ENCODE measurements around the gene HACL1.
A peak's percentile ranks its signal among the peaks of the same experiment; 100 is the strongest.
"Not testable (repeated sequence)": the region's sequence is repeated elsewhere in the genome, so short reads cannot be mapped to it uniquely, and the experiment has no call there.

Gene HACL1

DNA sequence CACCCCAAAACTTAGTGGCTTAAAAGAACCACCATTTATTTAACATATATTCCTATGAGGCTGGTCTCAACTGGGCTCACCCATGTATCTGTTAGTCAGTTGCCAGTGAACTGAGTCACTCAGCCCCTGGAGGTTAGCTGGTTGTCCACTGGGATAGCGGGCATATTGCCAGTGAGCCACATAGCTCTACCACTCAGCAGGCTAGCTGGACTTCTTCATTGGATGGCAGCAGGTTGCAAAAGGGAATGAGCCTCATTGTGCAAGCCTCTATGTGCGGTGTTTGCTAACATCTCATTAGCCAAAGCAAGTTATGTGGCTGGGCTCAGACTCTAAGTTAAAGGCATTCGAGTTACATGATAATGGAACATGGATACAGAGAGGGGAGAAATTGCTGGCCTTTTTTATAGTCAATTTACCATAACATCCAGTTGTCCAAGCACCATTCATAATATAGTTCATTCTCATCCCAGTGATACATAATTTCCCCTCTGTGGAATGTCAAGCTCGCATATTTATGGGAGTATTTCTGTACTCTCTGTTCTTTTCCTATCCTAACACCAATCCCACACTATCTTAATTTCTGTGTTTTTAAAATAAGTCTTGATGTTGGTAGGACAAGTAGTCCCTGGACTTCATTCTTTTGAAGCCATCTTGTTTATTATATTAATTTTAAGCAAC is 8.9 kb upstream of the HACL1 start:
- H3K27ac ChIP-seq (ENCODE audit: extremely low read depth, low read depth, low read length) = no peak overlapping the region
- H3K36me3 ChIP-seq (ENCODE audit: control insufficient read depth in 2 of 2, insufficient read depth in 1 of 2, low read length in 2 of 2) = no peaks in the 10 kb centered on the region
- TF ChIP-seq, protein P1, sequence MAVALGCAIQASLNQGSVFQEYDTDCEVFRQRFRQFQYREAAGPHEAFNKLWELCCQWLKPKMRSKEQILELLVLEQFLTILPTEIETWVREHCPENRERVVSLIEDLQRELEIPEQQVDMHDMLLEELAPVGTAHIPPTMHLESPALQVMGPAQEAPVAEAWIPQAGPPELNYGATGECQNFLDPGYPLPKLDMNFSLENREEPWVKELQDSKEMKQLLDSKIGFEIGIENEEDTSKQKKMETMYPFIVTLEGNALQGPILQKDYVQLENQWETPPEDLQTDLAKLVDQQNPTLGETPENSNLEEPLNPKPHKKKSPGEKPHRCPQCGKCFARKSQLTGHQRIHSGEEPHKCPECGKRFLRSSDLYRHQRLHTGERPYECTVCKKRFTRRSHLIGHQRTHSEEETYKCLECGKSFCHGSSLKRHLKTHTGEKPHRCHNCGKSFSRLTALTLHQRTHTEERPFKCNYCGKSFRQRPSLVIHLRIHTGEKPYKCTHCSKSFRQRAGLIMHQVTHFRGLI (tag by site-specific recombination; IDR thresholded peaks at IDR 0.05) = peak; percentile 19; the same call in 1 of the 2 replicates
- no peak for TF ChIP-seq ZNF416 (tag by site-specific recombination; IDR thresholded peaks at IDR 0.05)
- H3K4me3 ChIP-seq (ENCODE audit: low read depth, low read length) = no peak overlapping the region
- POLR2A ChIA-PET = no interaction called here
- H3K4me1 ChIP-seq (ENCODE audit: control insufficient read depth, insufficient read depth, low read length) = no peaks in the 10 kb centered on the region
- CTCF ChIA-PET = no interaction called here
- no peaks in the 10 kb centered on the region for H3K9me3 ChIP-seq (ENCODE audit: control insufficient read depth, insufficient read depth, low read depth, low read length)

- Histone ChIP-seq H3K4me1 (ENCODE audit: control insufficient read depth, insufficient read depth, low read length) (no peaks in the 10 kb centered on the region), H3K36me3 (ENCODE audit: control insufficient read depth in 2 of 2, insufficient read depth in 1 of 2, low read length in 2 of 2) (no peaks in the 10 kb centered on the region), H3K4me3 (ENCODE audit: low read depth, low read length) (no peak overlapping the region), H3K27ac (ENCODE audit: extremely low read depth, low read depth, low read length) (no peak overlapping the region), H3K9me3 (ENCODE audit: control insufficient read depth, insufficient read depth, low read depth, low read length) (no peaks in the 10 kb centered on the region)
- TF ChIP-seq RBAK (tag by site-specific recombination; IDR thresholded peaks at IDR 0.05) (no peak), ZBTB48 (tag by site-specific recombination; IDR thresholded peaks at IDR 0.05) (no peak), ZNF354C (tag by site-specific recombination; IDR thresholded peaks at IDR 0.05; ENCODE audit: borderline replicate concordance, low read depth) (no peak), ZNF558 (tag by site-specific recombination; IDR thresholded peaks at IDR 0.05) (no peak), ZBTB11 (tag by site-specific recombination; conservative IDR thresholded peaks at IDR 0.05; ENCODE audit: low read depth) (no peak)
- TF ChIP-seq, protein P2, sequence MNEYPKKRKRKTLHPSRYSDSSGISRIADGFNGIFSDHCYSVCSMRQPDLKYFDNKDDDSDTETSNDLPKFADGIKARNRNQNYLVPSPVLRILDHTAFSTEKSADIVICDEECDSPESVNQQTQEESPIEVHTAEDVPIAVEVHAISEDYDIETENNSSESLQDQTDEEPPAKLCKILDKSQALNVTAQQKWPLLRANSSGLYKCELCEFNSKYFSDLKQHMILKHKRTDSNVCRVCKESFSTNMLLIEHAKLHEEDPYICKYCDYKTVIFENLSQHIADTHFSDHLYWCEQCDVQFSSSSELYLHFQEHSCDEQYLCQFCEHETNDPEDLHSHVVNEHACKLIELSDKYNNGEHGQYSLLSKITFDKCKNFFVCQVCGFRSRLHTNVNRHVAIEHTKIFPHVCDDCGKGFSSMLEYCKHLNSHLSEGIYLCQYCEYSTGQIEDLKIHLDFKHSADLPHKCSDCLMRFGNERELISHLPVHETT (tag by site-specific recombination; IDR thresholded peaks at IDR 0.05) = no peak
- ChIA-PET POLR2A (interaction anchor here (0.7 kb wide), 1 partner anchor 78 kb away, joined by 5 read pairs; no protein-coding TSS in a partner anchor), CTCF (no interaction called here)
These were observed 5.1 kb upstream of the HACL1 start for GRCh38 chr3:15606434-15606891.

- CTCF ChIA-PET; POLR2A ChIA-PET; H3K4me3 ChIP-seq (ENCODE audit: low read depth, low read length); H3K36me3 ChIP-seq (ENCODE audit: control insufficient read depth in 2 of 2, insufficient read depth in 1 of 2, low read length in 2 of 2); H3K4me1 ChIP-seq (ENCODE audit: control insufficient read depth, insufficient read depth, low read length); H3K9me3 ChIP-seq (ENCODE audit: control insufficient read depth, insufficient read depth, low read depth, low read length); H3K27ac ChIP-seq (ENCODE audit: extremely low read depth, low read depth, low read length): not testable (repeated sequence)
These were observed 3.2 kb upstream of the HACL1 start for GRCh38 chr3:15604584-15604983.

DNA sequence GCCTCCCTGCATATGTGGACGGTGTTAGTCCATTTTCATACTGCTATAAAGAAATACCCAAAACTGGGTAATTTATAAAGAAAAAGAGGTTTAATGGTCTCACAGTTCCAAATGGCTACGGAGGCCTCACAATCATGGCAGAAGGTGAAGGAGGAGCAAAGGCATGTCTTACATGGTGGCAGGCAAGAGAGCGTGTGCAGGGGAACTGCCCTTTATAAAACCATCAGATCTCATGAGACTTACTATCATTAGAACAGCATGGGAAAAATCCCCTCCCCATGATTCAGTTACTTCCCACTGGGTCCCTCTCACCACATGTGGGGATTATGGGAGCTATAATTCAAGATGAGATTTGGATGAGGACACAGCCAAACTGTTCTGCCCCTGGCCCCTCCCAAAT is 1.4 kb upstream of the HACL1 start:
- H3K4me3 ChIP-seq (ENCODE audit: low read depth, low read length); H3K4me1 ChIP-seq (ENCODE audit: control insufficient read depth, insufficient read depth, low read length); H3K9me3 ChIP-seq (ENCODE audit: control insufficient read depth, insufficient read depth, low read depth, low read length); POLR2A ChIA-PET; H3K27ac ChIP-seq (ENCODE audit: extremely low read depth, low read depth, low read length): not testable (repeated sequence)
- peaks cover 0 to 24% of the 10 kb centered on the region in 2 experiments; a peak in 2 of 3 replicates for H3K36me3 ChIP-seq (ENCODE audit: control insufficient read depth in 2 of 2, insufficient read depth in 1 of 2, low read length in 2 of 2)
- CTCF ChIA-PET = interaction anchor here (0.7 to 1.4 kb wide), 2 partner anchors 27 to 178 kb away, joined by 3 to 4 read pairs; no protein-coding TSS in a partner anchor
- TF ChIP-seq SETDB1 (IDR thresholded peaks at IDR 0.05; ENCODE audit: insufficient read length, low read length) = peak; percentile 33

Measured in HEK293 (cell line).